Testis (tissue), 3 donors: ENCODE results near the gene TGFB1. TPM values are rescaled to one million over a fixed set of nuclear protein-coding genes. Genes with fewer than 3 reads are reported as not detected.
A peak's percentile ranks its signal among the peaks of the same experiment; 100 is the strongest.
"Not testable (repeated sequence)": the region's sequence is repeated elsewhere in the genome, so short reads cannot be mapped to it uniquely, and the experiment has no call there.

ENCODE experiments used
- DNase-seq: peaks from one replicate; pipeline ENCODE4 v3.0.0-alpha.2; 2019
- H3K27ac ChIP-seq, 2 donors: fragments of 200-600 bp; sonication (generic); one replicate each; pipeline ENCODE4 v1.5.1; 2019
- H3K27me3 ChIP-seq: fragments of 200-600 bp; sonication (generic); one replicate; pipeline ENCODE4 v1.5.1; 2019
- H3K36me3 ChIP-seq: fragments of 200-600 bp; sonication (generic); one replicate; pipeline ENCODE4 v1.5.1; 2017; ENCODE audit warnings: low read depth; ENCODE audit errors: missing control alignments
- H3K4me1 ChIP-seq: fragments of 200-600 bp; sonication (generic); one replicate; pipeline ENCODE4 v1.5.1; 2019
- H3K4me3 ChIP-seq, 2 donors: fragments of 200-600 bp; sonication (generic); one replicate each; pipeline ENCODE4 v1.5.1; 2017 to 2019
- H3K9me3 ChIP-seq: fragments of 200-600 bp; sonication (generic); one replicate; pipeline ENCODE4 v1.5.1; 2017
- CTCF ChIP-seq, 3 experiments: fragments of 450-650 bp in 2 of 3; fragments of 200-600 bp in 1 of 3; sonication (generic) in 1 of 3; IDR thresholded peaks; one replicate each; pipeline ENCODE4 v1.5.1; 2016 to 2019; ENCODE audit warnings: antibody characterized with exemption in 3 of 3, mild to moderate bottlenecking in 2 of 3, moderate library complexity in 1 of 3
- POLR2A ChIP-seq: fragments of 450-650 bp; IDR thresholded peaks from one replicate; pipeline ENCODE4 v1.6.1; 2017; ENCODE audit warnings: antibody characterized with exemption, mild to moderate bottlenecking, moderate library complexity
- WGBS, 2 donors: methylation state at CpG; one replicate each; pipeline ENCODE4 v1.1.5; 2018; 5-methylcytosine and 5-hydroxymethylcytosine counted together
- intact Hi-C: fragments of 100-400 bp; cut with DNase I; formaldehyde crosslinking; loops from one replicate; pipeline ENCODE4 v1.15.1; 2023; ENCODE audit warnings: low total_unique reads
- polyA plus RNA-seq: library from polyadenylated mRNA; stranded (reverse); fragments of 350-450 nt; fragmentation: Illumina TruSeq; extraction: RNeasy Lipid Tissue Mini Kit (QIAGEN cat#74804); gene quantifications from one replicate; pipeline ENCODE4 v1.2.3, GENCODE V29; 2014; ENCODE audit warnings: low read depth, low replicate concordance; ENCODE audit not compliant: insufficient read depth
- total RNA-seq, 2 donors: library from RNA; depleted of rRNA; stranded (reverse); fragments of >200 nt; gene quantifications; one replicate each; pipeline ENCODE4 v1.2.3, GENCODE V29; 2016

The TGFB1 gene
- total and polyA plus RNA-seq, 3 donors from 2014 or later = 12.7 to 19.8 (median 17.0) TPM

GRCh38 chr19:41352279-41352608, 1.5 kb downstream of the TGFB1 start:
- intact Hi-C loops = no loop called here
- Histone ChIP-seq H3K36me3 (no peaks in the 10 kb centered on the region), H3K4me3 (peak overlapping the region; percentile 68 to 69), H3K4me1 (peaks cover 8% of the 10 kb centered on the region), H3K9me3 (no peaks in the 10 kb centered on the region), H3K27ac (peak overlapping the region; percentile 52 to 91), H3K27me3 (no peaks in the 10 kb centered on the region)
- TF ChIP-seq CTCF (IDR thresholded peaks at IDR 0.05) (no peak), POLR2A (no peak)
- DNase-seq = no peak
- 1 to 3% methylated on average over 12 of the region's 12 CpGs for WGBS, 2 donors

- H3K36me3 ChIP-seq = no peaks in the 10 kb centered on the region
- DNase-seq = peak; percentile 62
- TF ChIP-seq POLR2A = no peak
- TF ChIP-seq CTCF (IDR thresholded peaks at IDR 0.05) = no peak
- WGBS, 2 donors = 1 to 2% methylated on average over 33 to 58 of the region's 58 CpGs
- H3K4me1 ChIP-seq = peaks cover 8% of the 10 kb centered on the region
- H3K9me3 ChIP-seq = no peaks in the 10 kb centered on the region
- H3K27ac ChIP-seq = peak overlapping the region; percentile 39 to 91
- H3K27me3 ChIP-seq = no peaks in the 10 kb centered on the region
- intact Hi-C loops = no loop called here
- peak overlapping the region; percentile 68 to 69 for H3K4me3 ChIP-seq
These were observed 2.1 kb downstream of the TGFB1 start for GRCh38 chr19:41351339-41352245.

- no peaks in the 10 kb centered on the region for H3K36me3 ChIP-seq
- WGBS, 2 donors = 4 to 10% methylated on average over 22 of the region's 22 CpGs
- no peaks in the 10 kb centered on the region for H3K9me3 ChIP-seq
- H3K27ac ChIP-seq = peak overlapping the region in 1 of 2 donors; percentile 91
- H3K27me3 ChIP-seq = no peaks in the 10 kb centered on the region
- peak overlapping the region; percentile 68 to 69 for H3K4me3 ChIP-seq
- TF ChIP-seq CTCF (IDR thresholded peaks at IDR 0.05) = no peak
- TF ChIP-seq POLR2A = no peak
- H3K4me1 ChIP-seq = peaks cover 8% of the 10 kb centered on the region
- no peak for DNase-seq
- intact Hi-C loops = no loop called here
These were observed 2.9 kb downstream of the TGFB1 start for GRCh38 chr19:41350735-41351338.

- H3K4me1 ChIP-seq, H3K36me3 ChIP-seq, H3K4me3 ChIP-seq, H3K27me3 ChIP-seq, intact Hi-C loops, H3K9me3 ChIP-seq, DNase-seq, H3K27ac ChIP-seq: not testable (repeated sequence)
- 91 to 96% methylated on average over 9 of the region's 9 CpGs for WGBS, 2 donors
These were observed 6.8 kb downstream of the TGFB1 start for GRCh38 chr19:41346916-41347315.

GRCh38 chr19:41344162-41344561, 9.6 kb downstream of the TGFB1 start:
- Histone ChIP-seq H3K9me3 (no peaks in the 10 kb centered on the region), H3K36me3 (no peaks in the 10 kb centered on the region), H3K27me3 (no peaks in the 10 kb centered on the region), H3K4me3 (no peak overlapping the region), H3K27ac (no peak overlapping the region), H3K4me1 (no peaks in the 10 kb centered on the region)
- no peak for DNase-seq
- 88 to 96% methylated on average over 2 of the region's 2 CpGs for WGBS, 2 donors
- TF ChIP-seq CTCF (IDR thresholded peaks at IDR 0.05) (no peak), POLR2A (no peak)
- intact Hi-C loops = no loop called here
